ENCODE data around the gene UBE2L6.
A peak's percentile ranks its signal among the peaks of the same experiment; 100 is the strongest.
"Not testable (repeated sequence)": the region's sequence is repeated elsewhere in the genome, so short reads cannot be mapped to it uniquely, and the experiment has no call there.

Gene UBE2L6

GRCh38 chr11:57566905-57567514, 462 bp downstream of the UBE2L6 start:
- peak in 2 of 3 experiments; percentile 21 to 26 for DNase-seq (ENCODE audit: low read depth in 3 of 3)

GRCh38 chr11:57566005-57566904, 1.2 kb downstream of the UBE2L6 start:
- DNase-seq (ENCODE audit: low read depth in 3 of 3), result peak in 2 of 3 experiments; percentile 13 to 24

- DNase-seq (ENCODE audit: low read depth in 3 of 3), result no peak
Observed at GRCh38 chr11:57562596-57562995, 4.9 kb downstream of the UBE2L6 start.

GRCh38 chr11:57560146-57560545, 7.3 kb downstream of the UBE2L6 start:
- no peak for DNase-seq (ENCODE audit: low read depth in 3 of 3)

GRCh38 chr11:57556041-57556440, 11.4 kb downstream of the UBE2L6 start:
- no peak for DNase-seq (ENCODE audit: low read depth in 3 of 3)

- no peak for DNase-seq (ENCODE audit: low read depth in 3 of 3)
Observed at GRCh38 chr11:57555393-57555792, 12.1 kb downstream of the UBE2L6 start.

- DNase-seq (ENCODE audit: low read depth in 3 of 3), result no peak
Observed at GRCh38 chr11:57552479-57552878, 15.0 kb downstream of the UBE2L6 start.

GRCh38 chr11:57551941-57552340, 15.5 kb downstream of the UBE2L6 start:
- no peak for DNase-seq (ENCODE audit: low read depth in 3 of 3)

GRCh38 chr11:57549983-57550382, 17.5 kb downstream of the UBE2L6 start:
- no peak for DNase-seq (ENCODE audit: low read depth in 3 of 3)

- no peak for DNase-seq (ENCODE audit: low read depth in 3 of 3)
Observed at GRCh38 chr11:57547854-57548377, 19.6 kb downstream of the UBE2L6 start.

- no peak for DNase-seq (ENCODE audit: low read depth in 3 of 3)
Observed at GRCh38 chr11:57546869-57547475, 20.5 kb downstream of the UBE2L6 start.

GRCh38 chr11:57546451-57546850, 21.0 kb downstream of the UBE2L6 start:
- no peak for DNase-seq (ENCODE audit: low read depth in 3 of 3)

GRCh38 chr11:57545883-57546282, 21.6 kb downstream of the UBE2L6 start:
- DNase-seq (ENCODE audit: low read depth in 3 of 3), result no peak

- no peak for DNase-seq (ENCODE audit: low read depth in 3 of 3)
Observed at GRCh38 chr11:57544566-57544965, 22.9 kb downstream of the UBE2L6 start.

- DNase-seq (ENCODE audit: low read depth in 3 of 3), result no peak
Observed at GRCh38 chr11:57543593-57543992, 23.9 kb downstream of the UBE2L6 start.

- no peak for DNase-seq (ENCODE audit: low read depth in 3 of 3)
Observed at GRCh38 chr11:57542582-57542981, 24.9 kb downstream of the UBE2L6 start.

- DNase-seq (ENCODE audit: low read depth in 3 of 3), result no peak
Observed at GRCh38 chr11:57541169-57541568, 26.3 kb downstream of the UBE2L6 start.

GRCh38 chr11:57539342-57539741, 28.1 kb downstream of the UBE2L6 start:
- no peak for DNase-seq (ENCODE audit: low read depth in 3 of 3)

- DNase-seq (ENCODE audit: low read depth in 3 of 3), result no peak
Observed at GRCh38 chr11:57536947-57537619, 30.4 kb downstream of the UBE2L6 start, which contains the start of gene SMTNL1. SMTNL1 (plus strand) TSS chr11:57537595; CDS start chr11:57542643, 5,048 bp downstream.

- not testable (repeated sequence) for DNase-seq (ENCODE audit: low read depth in 3 of 3)
Observed at GRCh38 chr11:57534449-57534848, 33.0 kb downstream of the UBE2L6 start.

- DNase-seq (ENCODE audit: low read depth in 3 of 3), result peak; percentile 67 to 90 (median 88)
Observed at GRCh38 chr11:57530596-57531507, 36.6 kb downstream of the UBE2L6 start, which contains the start of gene TIMM10. TIMM10 (minus strand) TSS chr11:57530754; CDS start chr11:57530189, 565 bp downstream.

Data from stimulated activated CD4-positive, alpha-beta T cell treated with anti-CD3 and anti-CD28 coated beads, TNF-alpha, amount 100 ng/mL, for 4 hours (primary cell).